Measurements from ENCODE around the gene ASZ1.

Gene ASZ1

DNA sequence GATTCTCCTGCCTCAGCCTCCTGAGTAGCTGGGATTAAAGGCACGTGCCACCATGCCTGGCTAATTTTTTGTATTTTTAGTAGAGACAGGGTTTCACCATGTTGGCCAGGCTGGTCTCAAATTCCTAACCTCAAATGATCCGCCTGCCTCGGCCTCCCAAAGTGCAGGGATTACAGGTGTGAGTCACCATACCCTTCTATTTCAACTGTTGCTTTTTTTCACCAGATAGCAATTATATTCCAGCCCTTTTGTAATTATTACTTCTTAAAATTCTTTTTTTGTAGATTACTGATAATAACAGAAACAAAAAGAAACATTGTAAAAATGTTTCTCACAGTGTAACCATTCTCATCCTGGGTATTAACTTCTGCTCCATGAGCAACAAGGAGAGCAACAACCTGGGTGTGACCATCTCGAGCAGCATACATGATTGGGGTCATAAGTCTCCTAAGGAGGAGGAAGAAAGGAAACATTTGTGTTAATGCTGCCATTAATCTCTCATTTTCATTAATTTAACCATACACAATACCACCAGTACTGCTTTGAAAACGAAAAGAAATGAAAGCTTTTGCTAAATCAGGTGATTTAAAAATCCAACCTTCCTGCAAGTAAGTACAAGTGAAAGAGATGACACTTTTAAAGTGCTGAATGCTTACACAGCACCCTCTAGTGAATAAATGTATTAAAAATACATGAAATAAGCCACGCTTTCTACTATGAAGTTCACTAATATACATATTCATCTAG lies 41.8 kb downstream of the ASZ1 start:
- in situ Hi-C loops (cut with HindIII; ENCODE audit: low pct_ligation_motif_present, low sequenced_read_pairs), result no loop called here
- no peak overlapping the region for H3K27ac ChIP-seq
- H3K27me3 ChIP-seq (replicated peaks), result no peaks in the 10 kb centered on the region
- TF ChIP-seq, protein P1, sequence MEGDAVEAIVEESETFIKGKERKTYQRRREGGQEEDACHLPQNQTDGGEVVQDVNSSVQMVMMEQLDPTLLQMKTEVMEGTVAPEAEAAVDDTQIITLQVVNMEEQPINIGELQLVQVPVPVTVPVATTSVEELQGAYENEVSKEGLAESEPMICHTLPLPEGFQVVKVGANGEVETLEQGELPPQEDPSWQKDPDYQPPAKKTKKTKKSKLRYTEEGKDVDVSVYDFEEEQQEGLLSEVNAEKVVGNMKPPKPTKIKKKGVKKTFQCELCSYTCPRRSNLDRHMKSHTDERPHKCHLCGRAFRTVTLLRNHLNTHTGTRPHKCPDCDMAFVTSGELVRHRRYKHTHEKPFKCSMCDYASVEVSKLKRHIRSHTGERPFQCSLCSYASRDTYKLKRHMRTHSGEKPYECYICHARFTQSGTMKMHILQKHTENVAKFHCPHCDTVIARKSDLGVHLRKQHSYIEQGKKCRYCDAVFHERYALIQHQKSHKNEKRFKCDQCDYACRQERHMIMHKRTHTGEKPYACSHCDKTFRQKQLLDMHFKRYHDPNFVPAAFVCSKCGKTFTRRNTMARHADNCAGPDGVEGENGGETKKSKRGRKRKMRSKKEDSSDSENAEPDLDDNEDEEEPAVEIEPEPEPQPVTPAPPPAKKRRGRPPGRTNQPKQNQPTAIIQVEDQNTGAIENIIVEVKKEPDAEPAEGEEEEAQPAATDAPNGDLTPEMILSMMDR (IDR thresholded peaks at IDR 0.05; ENCODE audit: low read depth, low read length, missing control alignments), result peak; percentile 4
- H3K36me3 ChIP-seq (replicated peaks), result no peaks in the 10 kb centered on the region
- H3K4me3 ChIP-seq (ENCODE audit: low read depth, low read length), result no peak overlapping the region
- no peak for DNase-seq

DNA sequence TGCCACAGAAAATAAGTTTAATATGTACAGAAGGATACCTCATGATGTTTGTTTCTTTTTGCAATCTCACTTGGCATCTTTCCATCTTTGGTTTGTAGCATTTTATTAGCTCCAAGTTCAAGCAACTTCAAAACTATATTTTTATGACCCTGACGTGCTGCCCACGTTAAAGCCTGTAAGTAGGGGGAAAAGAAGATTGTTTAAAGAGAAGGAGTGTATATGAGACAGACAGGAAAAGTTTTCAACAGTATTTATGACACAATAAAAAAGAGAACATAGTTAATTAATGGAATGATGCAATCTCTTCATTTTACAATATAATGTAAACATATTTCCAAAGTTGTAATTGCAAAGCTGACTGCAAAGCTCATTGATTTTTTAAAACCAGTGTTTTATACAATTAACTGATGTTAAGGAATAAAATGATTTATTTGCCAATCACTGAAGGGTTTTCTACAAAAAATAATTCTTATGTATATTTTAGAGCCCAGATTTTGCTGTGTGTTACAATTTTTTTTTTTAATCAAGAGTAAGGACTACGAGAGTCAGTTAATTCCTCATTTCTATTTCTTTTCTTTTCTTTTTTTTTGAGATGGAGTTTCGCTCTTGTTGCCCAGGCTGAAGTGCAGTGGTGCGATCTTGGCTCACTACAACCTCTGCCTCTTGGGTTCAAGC lies 42.5 kb downstream of the ASZ1 start:
- no peak for DNase-seq
- TF ChIP-seq, protein P1 (IDR thresholded peaks at IDR 0.05; ENCODE audit: low read depth, low read length, missing control alignments), result no peak
- H3K27ac ChIP-seq, result no peak overlapping the region
- in situ Hi-C loops (cut with HindIII; ENCODE audit: low pct_ligation_motif_present, low sequenced_read_pairs), result no loop called here
- H3K27me3 ChIP-seq (replicated peaks), result no peaks in the 10 kb centered on the region
- no peaks in the 10 kb centered on the region for H3K36me3 ChIP-seq (replicated peaks)
- no peak overlapping the region for H3K4me3 ChIP-seq (ENCODE audit: low read depth, low read length)

DNA sequence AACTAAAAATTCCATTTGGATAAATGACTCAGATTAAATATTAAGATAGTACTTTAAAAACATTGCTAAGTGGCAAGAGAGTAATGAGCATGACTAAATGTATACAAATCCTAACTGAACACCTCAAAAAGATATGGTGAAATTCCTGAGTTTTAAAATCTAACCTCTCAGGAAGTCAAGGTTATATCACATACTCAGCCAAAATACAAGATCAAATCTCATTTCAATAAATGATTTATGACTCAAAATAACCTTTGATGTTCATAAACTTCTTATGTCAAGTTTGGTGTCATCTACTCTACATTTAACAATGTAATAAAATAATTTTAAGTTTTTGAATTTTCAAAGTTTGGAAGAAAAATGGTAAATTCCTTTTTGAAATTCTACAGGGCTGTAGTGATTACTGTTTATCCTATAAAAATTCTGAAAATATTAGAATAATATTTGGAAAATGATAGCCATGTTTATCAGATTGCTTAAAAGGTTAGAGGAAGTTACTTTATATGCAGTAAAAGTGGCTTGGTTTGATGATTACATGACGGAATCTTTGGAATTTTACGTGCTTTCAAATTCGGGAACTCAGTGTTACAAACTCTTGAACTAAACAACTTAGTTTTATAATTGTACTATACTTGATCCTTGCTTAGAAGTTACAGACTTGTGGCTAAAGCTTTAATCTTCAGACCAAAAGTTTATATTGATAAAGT lies 43.7 kb downstream of the ASZ1 start:
- Histone ChIP-seq H3K27ac (no peak overlapping the region), H3K4me3 (ENCODE audit: low read depth, low read length) (no peak overlapping the region), H3K36me3 (replicated peaks) (no peaks in the 10 kb centered on the region), H3K27me3 (replicated peaks) (no peaks in the 10 kb centered on the region)
- DNase-seq, result no peak
- TF ChIP-seq, protein P1 (IDR thresholded peaks at IDR 0.05; ENCODE audit: low read depth, low read length, missing control alignments), result no peak
- in situ Hi-C loops (cut with HindIII; ENCODE audit: low pct_ligation_motif_present, low sequenced_read_pairs), result no loop called here

- no peaks in the 10 kb centered on the region for H3K36me3 ChIP-seq (replicated peaks)
- no peak overlapping the region for H3K4me3 ChIP-seq (ENCODE audit: low read depth, low read length)
- TF ChIP-seq, protein P1 (IDR thresholded peaks at IDR 0.05; ENCODE audit: low read depth, low read length, missing control alignments), result no peak
- no peak for DNase-seq
- H3K27ac ChIP-seq, result no peak overlapping the region
- H3K27me3 ChIP-seq (replicated peaks), result no peaks in the 10 kb centered on the region
- in situ Hi-C loops (cut with HindIII; ENCODE audit: low pct_ligation_motif_present, low sequenced_read_pairs), result no loop called here
Observed at GRCh38 chr7:117383046-117383445, 44.2 kb downstream of the ASZ1 start.

DNA sequence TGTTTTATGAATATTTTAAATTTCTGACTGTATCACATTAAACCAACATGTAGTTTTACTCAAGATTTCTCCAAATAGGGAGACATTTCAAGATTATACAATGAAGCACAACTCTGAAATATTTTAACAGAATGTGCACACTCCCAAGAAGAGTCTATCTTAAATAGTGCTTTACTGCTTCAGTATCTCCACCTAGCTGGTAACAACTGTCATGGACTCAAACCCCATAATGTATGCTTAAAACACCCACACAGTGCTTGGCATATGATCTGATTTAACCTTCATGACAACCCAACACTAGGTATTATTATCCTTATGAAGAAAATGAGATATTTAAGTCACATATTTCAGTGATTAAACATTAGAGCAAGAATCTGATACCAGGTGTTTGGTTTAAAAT lies 45.9 kb downstream of the ASZ1 start:
- in situ Hi-C loops (cut with HindIII; ENCODE audit: low pct_ligation_motif_present, low sequenced_read_pairs), result no loop called here
- H3K4me3 ChIP-seq (ENCODE audit: low read depth, low read length), result no peak overlapping the region
- no peak overlapping the region for H3K27ac ChIP-seq
- no peaks in the 10 kb centered on the region for H3K27me3 ChIP-seq (replicated peaks)
- no peak for DNase-seq
- H3K36me3 ChIP-seq (replicated peaks), result no peaks in the 10 kb centered on the region
- TF ChIP-seq, protein P1 (IDR thresholded peaks at IDR 0.05; ENCODE audit: low read depth, low read length, missing control alignments), result no peak
